Measurements from ENCODE around the gene RBM28.

RBM28 gene

GRCh38 chr7:128323459-128324367 lies 20.0 kb downstream of the RBM28 start:
- TF ChIP-seq CTCF (conservative IDR thresholded peaks at IDR 0.05; ENCODE audit: low read depth, low read length) = no peak
- H3K4me3 ChIP-seq (ENCODE audit: low read length) = no peak overlapping the region
- DNase-seq (ENCODE audit: low read depth) = no peak

GRCh38 chr7:128323040-128323439 lies 20.7 kb downstream of the RBM28 start:
- no peak overlapping the region for H3K4me3 ChIP-seq (ENCODE audit: low read length)
- DNase-seq (ENCODE audit: low read depth) = no peak
- no peak for TF ChIP-seq CTCF (conservative IDR thresholded peaks at IDR 0.05; ENCODE audit: low read depth, low read length)

- TF ChIP-seq CTCF (conservative IDR thresholded peaks at IDR 0.05; ENCODE audit: low read depth, low read length) = peak; percentile 54
- H3K4me3 ChIP-seq (ENCODE audit: low read length) = no peak overlapping the region
- no peak for DNase-seq (ENCODE audit: low read depth)
Measured at GRCh38 chr7:128322040-128322643, 21.6 kb downstream of the RBM28 start.

- no peak for TF ChIP-seq CTCF (conservative IDR thresholded peaks at IDR 0.05; ENCODE audit: low read depth, low read length)
- H3K4me3 ChIP-seq (ENCODE audit: low read length) = no peak overlapping the region
- DNase-seq (ENCODE audit: low read depth) = no peak
Measured at GRCh38 chr7:128321044-128321422, 22.7 kb downstream of the RBM28 start.

- no peak for TF ChIP-seq CTCF (conservative IDR thresholded peaks at IDR 0.05; ENCODE audit: low read depth, low read length)
- DNase-seq (ENCODE audit: low read depth) = no peak
- H3K4me3 ChIP-seq (ENCODE audit: low read length) = no peak overlapping the region
Measured at GRCh38 chr7:128318691-128319090, 25.0 kb downstream of the RBM28 start.

- no peak for DNase-seq (ENCODE audit: low read depth)
- H3K4me3 ChIP-seq (ENCODE audit: low read length) = no peak overlapping the region
- no peak for TF ChIP-seq CTCF (conservative IDR thresholded peaks at IDR 0.05; ENCODE audit: low read depth, low read length)
Measured at GRCh38 chr7:128311013-128311412, 32.7 kb downstream of the RBM28 start.

- DNase-seq (ENCODE audit: low read depth) = no peak
- H3K4me3 ChIP-seq (ENCODE audit: low read length) = no peak overlapping the region
- no peak for TF ChIP-seq CTCF (conservative IDR thresholded peaks at IDR 0.05; ENCODE audit: low read depth, low read length)
Measured at GRCh38 chr7:128310499-128310898, 33.2 kb downstream of the RBM28 start.

Measured in retinal pigment epithelial cell (primary cell).